Esophagus squamous epithelium (tissue), 5 donors: ENCODE data around the gene SIK1. TPM values are rescaled to one million over a fixed set of nuclear protein-coding genes. Genes with fewer than 3 reads are reported as not detected.

Source experiments
- DNase-seq: peaks from one replicate; lab custom pipeline; 2025; lab: John Stamatoyannopoulos, UW
- H3K27ac ChIP-seq, 4 donors: fragments of 200-600 bp; sonication (generic); one replicate each; pipeline ENCODE4 v1.5.1; 2016 to 2019; ENCODE audit warnings: mild to moderate bottlenecking in 1 of 4
- H3K27me3 ChIP-seq, 4 donors: fragments of 200-600 bp; sonication (generic); 1 replicate in 3 of 4; 2 replicates in 1 of 4; pipeline versions ENCODE4 v1.5.1 to v1.6.0; 2017 to 2021; ENCODE audit warnings: antibody characterized with exemption in 1 of 4
- H3K36me3 ChIP-seq, 3 donors: fragments of 200-600 bp; sonication (generic); one replicate each; pipeline ENCODE4 v1.5.1; 2016 to 2019
- H3K4me1 ChIP-seq, 3 donors: fragments of 200-600 bp; sonication (generic); one replicate each; pipeline ENCODE4 v1.5.1; 2017 to 2019
- H3K4me3 ChIP-seq, 4 donors: fragments of 200-600 bp; sonication (generic); 1 replicate in 3 of 4; 2 replicates in 1 of 4; pipeline ENCODE4 v1.5.1; 2016 to 2019; ENCODE audit warnings: mild to moderate bottlenecking in 2 of 4, moderate library complexity in 1 of 4
- H3K9me3 ChIP-seq, 3 donors: fragments of 200-600 bp; sonication (generic); one replicate each; pipeline ENCODE4 v1.5.1; 2016 to 2019
- CTCF ChIP-seq, 6 experiments: fragments of 450-650 bp in 4 of 6; fragments of 200-600 bp in 2 of 6; sonication (generic) in 2 of 6; IDR thresholded peaks; one replicate each; pipeline ENCODE4 v1.5.1; 2016 to 2019; ENCODE audit warnings: antibody characterized with exemption in 6 of 6, mild to moderate bottlenecking in 4 of 6, moderate library complexity in 4 of 6
- POLR2A ChIP-seq, 4 donors: fragments of 450-650 bp; IDR thresholded peaks; one replicate each; pipeline ENCODE4 v1.6.1; 2017; ENCODE audit warnings: antibody characterized with exemption in 4 of 4, mild to moderate bottlenecking in 4 of 4, moderate library complexity in 3 of 4
- WGBS, 2 donors: methylation state at CpG; one replicate each; pipeline ENCODE4 v1.1.5; 2018; 5-methylcytosine and 5-hydroxymethylcytosine counted together
- intact Hi-C: fragments of 100-400 bp; cut with DNase I; formaldehyde crosslinking; loops from one replicate; pipeline ENCODE4 v1.15.0; 2022
- total RNA-seq, 4 donors: library from RNA; depleted of rRNA; stranded (reverse); fragments of >200 nt; gene quantifications; one replicate each; pipeline ENCODE4 v1.1.0, GENCODE V29; 2016
- donor health status: DM: yes; HTN: yes; CAD: no.

SIK1 gene
- total RNA-seq, 4 donors from 2014 or later = 0.09 to 3.6 (median 2.0) TPM

GRCh38 chr21:43376478-43376882 lies 50.5 kb downstream of the SIK1 start:
- TF ChIP-seq POLR2A (IDR thresholded peaks at IDR 0.05) = no peak
- TF ChIP-seq CTCF (IDR thresholded peaks at IDR 0.05) = no peak
- intact Hi-C loops = no loop called here
- no peak for DNase-seq
- no peak overlapping the region for H3K4me3 ChIP-seq
- no peaks in the 10 kb centered on the region for H3K9me3 ChIP-seq
- H3K27me3 ChIP-seq = no peaks in the 10 kb centered on the region
- no peaks in the 10 kb centered on the region for H3K36me3 ChIP-seq
- peaks cover 14 to 41% (median 15%) of the 10 kb centered on the region in 3 donors for H3K4me1 ChIP-seq
- WGBS, 2 donors = 49 to 95% methylated on average over 4 to 6 of the region's 10 CpGs
- H3K27ac ChIP-seq = no peak overlapping the region

- no peak overlapping the region for H3K4me3 ChIP-seq
- H3K36me3 ChIP-seq = no peaks in the 10 kb centered on the region
- TF ChIP-seq POLR2A (IDR thresholded peaks at IDR 0.05) = no peak
- TF ChIP-seq CTCF (IDR thresholded peaks at IDR 0.05) = no peak
- H3K9me3 ChIP-seq = no peaks in the 10 kb centered on the region
- intact Hi-C loops = no loop called here
- H3K27me3 ChIP-seq = no peaks in the 10 kb centered on the region
- DNase-seq = no peak
- 71 to 83% methylated on average over 4 to 6 of the region's 21 CpGs for WGBS, 2 donors
- H3K4me1 ChIP-seq = peaks cover 14 to 46% (median 15%) of the 10 kb centered on the region in 3 donors
- H3K27ac ChIP-seq = no peak overlapping the region
These were observed 51.0 kb downstream of the SIK1 start for GRCh38 chr21:43375837-43376477.

- intact Hi-C loops = no loop called here
- no peak for DNase-seq
These were observed 51.7 kb downstream of the SIK1 start for GRCh38 chr21:43375006-43375836.

GRCh38 chr21:43374228-43374885 lies 52.6 kb downstream of the SIK1 start:
- no peak overlapping the region for H3K4me3 ChIP-seq
- H3K4me1 ChIP-seq = peaks cover 28 to 62% (median 31%) of the 10 kb centered on the region in 3 donors
- H3K27ac ChIP-seq = peak overlapping the region in 1 of 4 donors; percentile 80
- H3K36me3 ChIP-seq = no peaks in the 10 kb centered on the region
- H3K9me3 ChIP-seq = no peaks in the 10 kb centered on the region
- DNase-seq = no peak
- no peak for TF ChIP-seq POLR2A (IDR thresholded peaks at IDR 0.05)
- no peak for TF ChIP-seq CTCF (IDR thresholded peaks at IDR 0.05)
- 95 to 97% methylated on average over 4 to 9 of the region's 16 CpGs for WGBS, 2 donors
- intact Hi-C loops = no loop called here
- H3K27me3 ChIP-seq = no peaks in the 10 kb centered on the region

More at GRCh38 chr21:43375006-43375836, 51.7 kb downstream of the SIK1 start:
- no peak overlapping the region for H3K27ac ChIP-seq
- no peaks in the 10 kb centered on the region for H3K27me3 ChIP-seq
- H3K4me3 ChIP-seq = no peak overlapping the region
- no peak for TF ChIP-seq POLR2A (IDR thresholded peaks at IDR 0.05)
- TF ChIP-seq CTCF (IDR thresholded peaks at IDR 0.05) = no peak
- H3K36me3 ChIP-seq = no peaks in the 10 kb centered on the region
- peaks cover 19 to 54% (median 22%) of the 10 kb centered on the region in 3 donors for H3K4me1 ChIP-seq
- whole genome bisulfite sequencing, 2 donors = 93 to 94% methylated on average over 7 to 9 of the region's 17 CpGs
- H3K9me3 ChIP-seq = no peaks in the 10 kb centered on the region
